ENCODE data around the gene ARL16. TPM values are rescaled to one million over a fixed set of nuclear protein-coding genes. Genes with fewer than 3 reads are reported as not detected.

Gene ARL16
- polyA plus RNA-seq, 1 of the 3 experiments (the other 2 are of a cell fraction): 148 TPM

- TF ChIP-seq, protein P1, sequence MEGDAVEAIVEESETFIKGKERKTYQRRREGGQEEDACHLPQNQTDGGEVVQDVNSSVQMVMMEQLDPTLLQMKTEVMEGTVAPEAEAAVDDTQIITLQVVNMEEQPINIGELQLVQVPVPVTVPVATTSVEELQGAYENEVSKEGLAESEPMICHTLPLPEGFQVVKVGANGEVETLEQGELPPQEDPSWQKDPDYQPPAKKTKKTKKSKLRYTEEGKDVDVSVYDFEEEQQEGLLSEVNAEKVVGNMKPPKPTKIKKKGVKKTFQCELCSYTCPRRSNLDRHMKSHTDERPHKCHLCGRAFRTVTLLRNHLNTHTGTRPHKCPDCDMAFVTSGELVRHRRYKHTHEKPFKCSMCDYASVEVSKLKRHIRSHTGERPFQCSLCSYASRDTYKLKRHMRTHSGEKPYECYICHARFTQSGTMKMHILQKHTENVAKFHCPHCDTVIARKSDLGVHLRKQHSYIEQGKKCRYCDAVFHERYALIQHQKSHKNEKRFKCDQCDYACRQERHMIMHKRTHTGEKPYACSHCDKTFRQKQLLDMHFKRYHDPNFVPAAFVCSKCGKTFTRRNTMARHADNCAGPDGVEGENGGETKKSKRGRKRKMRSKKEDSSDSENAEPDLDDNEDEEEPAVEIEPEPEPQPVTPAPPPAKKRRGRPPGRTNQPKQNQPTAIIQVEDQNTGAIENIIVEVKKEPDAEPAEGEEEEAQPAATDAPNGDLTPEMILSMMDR (IDR thresholded peaks at IDR 0.05): no peak
These were observed 9.9 kb downstream of the ARL16 start (continued) for GRCh38 chr17:81673561-81674258.

- Histone ChIP-seq H3K4me3 (ENCODE audit: low read depth in 2 of 2, low read length in 1 of 2) (no peak overlapping the region), H4K20me1 (ENCODE audit: insufficient read depth) (peaks cover 5% of the 10 kb centered on the region; the same call in 1 of the 2 replicates), H3K9me3 (no peaks in the 10 kb centered on the region), H3K4me2 (no peak overlapping the region), H3K9ac (no peak overlapping the region), H2AFZ (ENCODE audit: low read depth) (no peak overlapping the region), H3F3A (replicated peaks; ENCODE audit: insufficient read depth) (peaks cover 27% of the 10 kb centered on the region), H3K27ac (ENCODE audit: low read depth in 2 of 2, low read length in 1 of 2) (no peak overlapping the region), H3K9me2 (no peaks in the 10 kb centered on the region), H3K79me2 (ENCODE audit: insufficient read depth) (peaks cover 45% of the 10 kb centered on the region), H3K36me3 (replicated peaks in 1 of 2; ENCODE audit: control insufficient read depth in 1 of 2, insufficient read depth in 2 of 2, low read length in 1 of 2) (peaks cover 37 to 55% of the 10 kb centered on the region in 2 experiments), H3K27me3 (ENCODE audit: insufficient read depth) (no peaks in the 10 kb centered on the region), H3K4me1 (ENCODE audit: control insufficient read depth in 1 of 2, insufficient read depth in 2 of 2, low read depth in 1 of 2, low read length in 1 of 2) (peaks cover 4 to 5% of the 10 kb centered on the region in 2 experiments; a peak in 3 of 4 replicates)
- CTCF ChIA-PET: interaction anchor here (1.7 to 2.3 kb wide), 3 partner anchors 9 to 72 kb away, joined by 4 to 8 read pairs (median 5); no protein-coding TSS in a partner anchor
- no peak for DNase-seq
- 95% methylated on average over 15 of the region's 16 CpGs for WGBS (ENCODE audit: low lambda C conversion rate)
- POLR2A ChIA-PET: no interaction called here
- TF ChIP-seq RXRA (IDR thresholded peaks at IDR 0.05; ENCODE audit: borderline replicate concordance, low read depth): no peak
- TF ChIP-seq EP300 (IDR thresholded peaks at IDR 0.05; ENCODE audit: borderline replicate concordance in 1 of 2, low read depth in 1 of 2, low read length in 1 of 2): no peak
- TF ChIP-seq EZH2phosphoT487 (IDR thresholded peaks at IDR 0.05; ENCODE audit: borderline replicate concordance, low read depth): no peak
- TF ChIP-seq SIN3A (IDR thresholded peaks at IDR 0.05; ENCODE audit: borderline replicate concordance, low read depth, low read length): no peak
- TF ChIP-seq IRF3 (IDR thresholded peaks at IDR 0.05; ENCODE audit: low read depth, low read length): no peak
- no peak for TF ChIP-seq RFX5 (IDR thresholded peaks at IDR 0.05; ENCODE audit: low read length)
- TF ChIP-seq FOXM1 (IDR thresholded peaks at IDR 0.05; ENCODE audit: low read depth): no peak
- TF ChIP-seq, protein P2, sequence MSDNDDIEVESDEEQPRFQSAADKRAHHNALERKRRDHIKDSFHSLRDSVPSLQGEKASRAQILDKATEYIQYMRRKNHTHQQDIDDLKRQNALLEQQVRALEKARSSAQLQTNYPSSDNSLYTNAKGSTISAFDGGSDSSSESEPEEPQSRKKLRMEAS (IDR thresholded peaks at IDR 0.05; ENCODE audit: low read depth): no peak
- no peak for TF ChIP-seq GABPA (IDR thresholded peaks at IDR 0.05; ENCODE audit: low read depth)
These were observed 10.6 kb downstream of the ARL16 start for GRCh38 chr17:81672954-81673353.

DNA sequence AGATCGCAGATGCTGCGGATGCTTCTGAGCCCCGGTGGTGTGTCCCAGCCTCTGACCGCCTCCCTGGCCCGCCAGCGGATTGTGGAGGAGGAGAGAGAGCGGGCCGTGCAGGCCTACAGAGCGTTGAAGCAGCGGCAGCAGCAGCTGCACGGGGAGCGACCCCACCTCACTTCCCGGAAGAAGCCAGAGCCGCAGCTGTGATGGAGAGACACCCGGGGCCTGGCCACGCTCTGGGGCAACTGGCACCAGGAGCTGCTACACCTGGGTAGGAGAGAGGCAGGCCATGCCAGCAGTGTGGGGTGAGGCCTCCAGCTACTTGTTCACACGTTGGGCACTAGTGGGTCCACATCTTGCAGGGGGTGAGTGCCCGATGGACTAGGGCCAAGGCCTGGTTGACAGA is 11.1 kb downstream of the ARL16 start:
- DNase-seq: no peak
- H3K27ac ChIP-seq (ENCODE audit: low read depth in 2 of 2, low read length in 1 of 2): no peak overlapping the region
- H3K9me3 ChIP-seq: no peaks in the 10 kb centered on the region
- H3K36me3 ChIP-seq (replicated peaks in 1 of 2; ENCODE audit: control insufficient read depth in 1 of 2, insufficient read depth in 2 of 2, low read length in 1 of 2): peaks cover 37 to 55% of the 10 kb centered on the region in 2 experiments
- 86% methylated on average over 17 of the region's 18 CpGs for WGBS (ENCODE audit: low lambda C conversion rate)
- ChIA-PET CTCF (interaction anchor here (1.7 to 2.3 kb wide), 3 partner anchors 10 to 71 kb away, joined by 4 to 8 read pairs (median 5); no protein-coding TSS in a partner anchor), POLR2A (no interaction called here)
- peaks cover 5% of the 10 kb centered on the region; the same call in 1 of the 2 replicates for H4K20me1 ChIP-seq (ENCODE audit: insufficient read depth)
- H3K4me3 ChIP-seq (ENCODE audit: low read depth in 2 of 2, low read length in 1 of 2): no peak overlapping the region
- H3K9ac ChIP-seq: no peak overlapping the region
- peaks cover 45% of the 10 kb centered on the region for H3K79me2 ChIP-seq (ENCODE audit: insufficient read depth)
- H3K4me1 ChIP-seq (ENCODE audit: control insufficient read depth in 1 of 2, insufficient read depth in 2 of 2, low read depth in 1 of 2, low read length in 1 of 2): peaks cover 9 to 10% of the 10 kb centered on the region in 2 experiments; a peak in 3 of 4 replicates
- H3K4me2 ChIP-seq: no peak overlapping the region
- TF ChIP-seq POLR2AphosphoS5 (IDR thresholded peaks at IDR 0.05; ENCODE audit: low read depth, low read length): no peak
- no peak for TF ChIP-seq FOXM1 (IDR thresholded peaks at IDR 0.05; ENCODE audit: low read depth)
- TF ChIP-seq RXRA (IDR thresholded peaks at IDR 0.05; ENCODE audit: borderline replicate concordance, low read depth): no peak
- TF ChIP-seq, protein P1 (IDR thresholded peaks at IDR 0.05): no peak
- no peak for TF ChIP-seq TAF1 (IDR thresholded peaks at IDR 0.05; ENCODE audit: borderline replicate concordance, low read depth, low read length)
- TF ChIP-seq TEAD4 (IDR thresholded peaks at IDR 0.05; ENCODE audit: borderline replicate concordance, insufficient read depth): no peak
- no peak for TF ChIP-seq SMC3 (IDR thresholded peaks at IDR 0.05; ENCODE audit: low read depth, low read length)
- TF ChIP-seq, protein P2 (IDR thresholded peaks at IDR 0.05; ENCODE audit: low read depth): no peak
- no peak for TF ChIP-seq EP300 (IDR thresholded peaks at IDR 0.05; ENCODE audit: borderline replicate concordance in 1 of 2, low read depth in 1 of 2, low read length in 1 of 2)
- no peak for TF ChIP-seq GATA2 (CRISPR knock-in tag; IDR thresholded peaks at IDR 0.05)
- no peak for TF ChIP-seq EZH2phosphoT487 (IDR thresholded peaks at IDR 0.05; ENCODE audit: borderline replicate concordance, low read depth)
- TF ChIP-seq NFIC (IDR thresholded peaks at IDR 0.05; ENCODE audit: borderline replicate concordance): no peak
- no peaks in the 10 kb centered on the region for H3K9me2 ChIP-seq
- H3F3A ChIP-seq (replicated peaks; ENCODE audit: insufficient read depth): peaks cover 23% of the 10 kb centered on the region
- H3K27me3 ChIP-seq (ENCODE audit: insufficient read depth): no peaks in the 10 kb centered on the region
- no peak overlapping the region for H2AFZ ChIP-seq (ENCODE audit: low read depth)
